ENCODE measurements around the gene FHAD1. TPM values are rescaled to one million over a fixed set of nuclear protein-coding genes. Genes with fewer than 3 reads are reported as not detected.

FHAD1 gene
- total RNA-seq, 1 experiment from 2014 or later = 6.0 TPM

GRCh38 chr1:15439325-15439724, 192.3 kb downstream of the FHAD1 start:
- DNase-seq (ENCODE audit: low spot score) = no peak

GRCh38 chr1:15440357-15440756, 193.3 kb downstream of the FHAD1 start:
- DNase-seq (ENCODE audit: low spot score) = no peak

GRCh38 chr1:15441247-15441646, 194.2 kb downstream of the FHAD1 start:
- no peak for DNase-seq (ENCODE audit: low spot score)

GRCh38 chr1:15442119-15442518, 195.1 kb downstream of the FHAD1 start:
- DNase-seq (ENCODE audit: low spot score) = no peak

- no peak for DNase-seq (ENCODE audit: low spot score)
These were observed 195.7 kb downstream of the FHAD1 start for GRCh38 chr1:15442759-15443158.

- no peak for DNase-seq (ENCODE audit: low spot score)
These were observed 196.3 kb downstream of the FHAD1 start for GRCh38 chr1:15443281-15443680.

- DNase-seq (ENCODE audit: low spot score) = no peak
These were observed 197.7 kb downstream of the FHAD1 start for GRCh38 chr1:15444468-15445389.

GRCh38 chr1:15445390-15446122, 198.5 kb downstream of the FHAD1 start:
- DNase-seq (ENCODE audit: low spot score) = no peak

- no peak for DNase-seq (ENCODE audit: low spot score)
These were observed 199.2 kb downstream of the FHAD1 start for GRCh38 chr1:15446212-15446611.

Other genes starting within 250 kb of the FHAD1 start
- gene TMEM51, start 93.5 kb upstream of the FHAD1 start, total RNA-seq (2014; rRNA removed; shearing (Covaris generic)) = 8.5 and 10.4 TPM in 2 replicates
- 55.7 and 58.5 TPM in 2 replicates for gene EFHD2, start 162.7 kb downstream of the FHAD1 start, total RNA-seq (2014; rRNA removed; shearing (Covaris generic))
- not detected in 2 replicates for gene CTRC, start 191.2 kb downstream of the FHAD1 start, total RNA-seq (2014; rRNA removed; shearing (Covaris generic))
- not detected in 2 replicates for gene CELA2A, start 209.5 kb downstream of the FHAD1 start, total RNA-seq (2014; rRNA removed; shearing (Covaris generic))
- gene CELA2B, start 228.9 kb downstream of the FHAD1 start, total RNA-seq (2014; rRNA removed; shearing (Covaris generic)) = not detected in 2 replicates